Smooth muscle cell (in vitro differentiated cells): ENCODE measurements around the gene FH. TPM values are rescaled to one million over a fixed set of nuclear protein-coding genes. Genes with fewer than 3 reads are reported as not detected.

Experiments
- DNase-seq: peaks from one replicate; lab custom pipeline; 2025; ENCODE audit not compliant: unreplicated experiment; lab: John Stamatoyannopoulos, UW
- H2AFZ ChIP-seq: fragments of 200-600 bp; sonication (generic); 2 replicates; pipeline ENCODE4 v1.6.0; 2016; ENCODE audit warnings: antibody characterized with exemption, low read depth, mild to moderate bottlenecking
- H3F3A ChIP-seq: fragments of 200-600 bp; sonication (generic); 2 replicates; pipeline ENCODE4 v1.6.0; 2017; ENCODE audit warnings: antibody characterized with exemption, low read depth
- H3K27ac ChIP-seq: fragments of 200-600 bp; sonication (generic); 2 replicates; pipeline ENCODE4 v1.5.1; 2016; ENCODE audit warnings: low read depth, mild to moderate bottlenecking
- H3K27me3 ChIP-seq: fragments of 200-600 bp; sonication (generic); 2 replicates; pipeline ENCODE4 v1.6.1; 2016; ENCODE audit warnings: low read depth, mild to moderate bottlenecking
- H3K36me3 ChIP-seq: fragments of 200-600 bp; sonication (generic); 2 replicates; pipeline ENCODE4 v1.5.1; 2016; ENCODE audit warnings: low read depth
- H3K4me1 ChIP-seq: fragments of 200-600 bp; sonication (generic); 2 replicates; pipeline ENCODE4 v1.5.1; 2016; ENCODE audit warnings: low read depth
- H3K4me2 ChIP-seq: fragments of 200-600 bp; sonication (generic); 2 replicates; pipeline ENCODE4 v1.6.0; 2016; ENCODE audit warnings: mild to moderate bottlenecking
- H3K4me3 ChIP-seq: fragments of 200-600 bp; sonication (generic); 2 replicates; pipeline ENCODE4 v1.5.1; 2016; ENCODE audit warnings: mild to moderate bottlenecking
- H3K79me2 ChIP-seq: fragments of 200-600 bp; sonication (generic); 2 replicates; pipeline ENCODE4 v1.6.0; 2016; ENCODE audit warnings: low read depth, mild to moderate bottlenecking
- H3K9ac ChIP-seq: fragments of 200-600 bp; sonication (generic); 2 replicates; pipeline ENCODE4 v1.6.0; 2016; ENCODE audit warnings: low read depth
- H3K9me3 ChIP-seq: fragments of 200-600 bp; sonication (generic); replicated peaks from 2 replicates; pipeline ENCODE4 v1.5.1; 2016; ENCODE audit warnings: low read depth
- H4K20me1 ChIP-seq: fragments of 200-600 bp; sonication (generic); 2 replicates; pipeline ENCODE4 v1.6.0; 2016; ENCODE audit warnings: low read depth
- CTCF ChIP-seq: fragments of 200-600 bp; sonication (generic); IDR thresholded peaks from 2 replicates; pipeline ENCODE4 v1.5.1; 2017; ENCODE audit warnings: borderline replicate concordance, mild to moderate bottlenecking, antibody characterized with exemption; ENCODE audit not compliant: insufficient read depth, poor library complexity, severe bottlenecking
- WGBS: methylation state at CpG from one replicate; pipeline ENCODE4 v1.1.7; 2016; ENCODE audit warnings: low lambda C conversion rate; 5-methylcytosine and 5-hydroxymethylcytosine counted together
- polyA plus RNA-seq: library from polyadenylated mRNA; unstranded; fragments of >200 nt; fragmentation: Nextera tagmentation; extraction: Ambion mirVana; gene quantifications from 2 replicates; pipeline ENCODE4 v1.2.1, GENCODE V29; 2016
- total RNA-seq: library from RNA; depleted of rRNA; stranded (reverse); fragments of >200 nt; gene quantifications from 2 replicates; pipeline ENCODE4 v1.2.3, GENCODE V29; 2014

Gene FH
- total and polyA plus RNA-seq, 2 experiments from 2014 or later: 53.1 to 57.7 TPM

GRCh38 chr1:241553886-241554592, 34.5 kb upstream of the FH start:
- H3K9me3 ChIP-seq: no peaks in the 10 kb centered on the region
- H3K79me2 ChIP-seq: no peaks in the 10 kb centered on the region
- H3K27me3 ChIP-seq: no peaks in the 10 kb centered on the region
- H3K36me3 ChIP-seq: no peaks in the 10 kb centered on the region
- H3K27ac ChIP-seq: no peak overlapping the region
- no peak overlapping the region for H3K4me2 ChIP-seq
- TF ChIP-seq CTCF: no peak
- no peaks in the 10 kb centered on the region for H4K20me1 ChIP-seq
- no peaks in the 10 kb centered on the region for H3K4me1 ChIP-seq
- H3K4me3 ChIP-seq: no peak overlapping the region
- no peak overlapping the region for H3K9ac ChIP-seq
- no peaks in the 10 kb centered on the region for H3F3A ChIP-seq
- H2AFZ ChIP-seq: no peak overlapping the region
- 81% methylated on average over 7 of the region's 7 CpGs for WGBS
- DNase-seq: no peak

GRCh38 chr1:241551759-241552638, 32.4 kb upstream of the FH start:
- H3K27me3 ChIP-seq: no peaks in the 10 kb centered on the region
- no peak overlapping the region for H3K4me2 ChIP-seq
- no peak overlapping the region for H3K9ac ChIP-seq
- no peaks in the 10 kb centered on the region for H3K79me2 ChIP-seq
- no peak overlapping the region for H3K4me3 ChIP-seq
- H3K4me1 ChIP-seq: no peaks in the 10 kb centered on the region
- H3K9me3 ChIP-seq: no peaks in the 10 kb centered on the region
- H4K20me1 ChIP-seq: no peaks in the 10 kb centered on the region
- no peak overlapping the region for H2AFZ ChIP-seq
- H3F3A ChIP-seq: no peaks in the 10 kb centered on the region
- WGBS: 81% methylated on average over 22 of the region's 22 CpGs
- no peak for DNase-seq
- H3K36me3 ChIP-seq: no peaks in the 10 kb centered on the region
- H3K27ac ChIP-seq: no peak overlapping the region
- TF ChIP-seq CTCF: no peak

GRCh38 chr1:241550318-241550717, 30.8 kb upstream of the FH start:
- Histone ChIP-seq H3K4me1 (no peaks in the 10 kb centered on the region), H3K4me3 (no peak overlapping the region), H3K27me3 (no peaks in the 10 kb centered on the region), H3F3A (no peaks in the 10 kb centered on the region), H4K20me1 (no peaks in the 10 kb centered on the region), H3K36me3 (no peaks in the 10 kb centered on the region), H3K9me3 (no peaks in the 10 kb centered on the region), H3K79me2 (no peaks in the 10 kb centered on the region), H3K9ac (no peak overlapping the region), H3K4me2 (no peak overlapping the region), H3K27ac (no peak overlapping the region), H2AFZ (no peak overlapping the region)
- WGBS: 78% methylated on average over 1 of the region's 1 CpG
- no peak for DNase-seq
- TF ChIP-seq CTCF: no peak
